ENCODE results near the gene SIRT6.

The SIRT6 gene

DNA sequence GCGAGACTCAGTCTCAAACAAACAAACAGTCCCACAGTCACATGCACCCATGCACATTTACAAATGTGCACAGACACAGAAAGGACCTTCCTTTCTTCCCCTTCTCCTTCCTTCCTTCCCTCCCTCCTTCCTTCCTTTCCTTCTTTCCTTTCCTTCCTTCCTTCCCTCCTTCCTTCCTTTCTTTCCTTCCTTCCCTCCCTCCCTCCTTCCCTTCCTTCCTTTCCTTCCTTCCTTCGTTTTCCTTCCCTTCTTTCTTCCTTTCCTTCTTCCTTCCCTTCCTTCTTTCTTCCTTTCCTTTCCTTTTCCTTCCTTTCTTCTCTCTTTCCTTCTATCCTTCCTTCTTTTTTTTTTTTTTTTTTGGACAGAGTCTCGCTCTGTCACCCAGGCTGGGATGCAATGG lies 30.8 kb upstream of the SIRT6 start:
- no peak overlapping the region for H3K27ac Mint-ChIP-seq
- no peaks in the 10 kb centered on the region for H3K27me3 Mint-ChIP-seq (ENCODE audit: low read depth)
- no peaks in the 10 kb centered on the region for H3K36me3 Mint-ChIP-seq (ENCODE audit: low read depth)
- H3K9me3 Mint-ChIP-seq, result no peaks in the 10 kb centered on the region
- H3K4me3 Mint-ChIP-seq, result no peak overlapping the region
- H3K4me1 Mint-ChIP-seq (ENCODE audit: low read depth), result no peaks in the 10 kb centered on the region

DNA sequence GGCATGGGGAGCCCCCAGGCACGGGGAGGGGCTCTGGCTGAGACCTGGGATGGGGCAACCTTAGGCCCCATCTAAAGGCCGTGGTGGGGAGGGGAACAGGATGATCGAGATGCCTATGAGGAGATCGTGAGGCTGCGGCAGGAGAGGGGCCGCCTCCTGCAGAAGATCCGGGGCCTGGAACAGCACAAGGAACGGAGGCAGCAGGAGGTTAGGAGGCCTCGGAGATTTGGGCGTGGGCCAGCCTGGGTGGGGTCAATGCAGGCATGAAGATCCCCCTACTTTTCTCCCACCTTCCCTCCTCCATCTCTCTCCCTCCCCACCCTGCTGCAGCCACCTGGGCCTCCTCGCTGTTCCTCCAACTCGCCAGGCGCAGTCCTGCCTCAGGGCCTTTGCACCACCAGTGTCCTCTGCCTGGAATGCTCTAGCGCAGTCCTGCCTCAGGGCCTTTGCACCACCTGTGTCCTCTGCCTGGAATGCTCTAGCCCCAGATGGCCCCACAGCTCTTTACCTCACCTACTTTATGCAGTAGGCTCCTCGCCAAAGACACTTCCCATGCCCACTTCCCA lies 27.9 kb upstream of the SIRT6 start:
- no peaks in the 10 kb centered on the region for H3K4me1 Mint-ChIP-seq (ENCODE audit: low read depth)
- no peaks in the 10 kb centered on the region for H3K36me3 Mint-ChIP-seq (ENCODE audit: low read depth)
- H3K27me3 Mint-ChIP-seq (ENCODE audit: low read depth), result no peaks in the 10 kb centered on the region
- no peaks in the 10 kb centered on the region for H3K9me3 Mint-ChIP-seq
- H3K4me3 Mint-ChIP-seq, result no peak overlapping the region
- no peak overlapping the region for H3K27ac Mint-ChIP-seq

DNA sequence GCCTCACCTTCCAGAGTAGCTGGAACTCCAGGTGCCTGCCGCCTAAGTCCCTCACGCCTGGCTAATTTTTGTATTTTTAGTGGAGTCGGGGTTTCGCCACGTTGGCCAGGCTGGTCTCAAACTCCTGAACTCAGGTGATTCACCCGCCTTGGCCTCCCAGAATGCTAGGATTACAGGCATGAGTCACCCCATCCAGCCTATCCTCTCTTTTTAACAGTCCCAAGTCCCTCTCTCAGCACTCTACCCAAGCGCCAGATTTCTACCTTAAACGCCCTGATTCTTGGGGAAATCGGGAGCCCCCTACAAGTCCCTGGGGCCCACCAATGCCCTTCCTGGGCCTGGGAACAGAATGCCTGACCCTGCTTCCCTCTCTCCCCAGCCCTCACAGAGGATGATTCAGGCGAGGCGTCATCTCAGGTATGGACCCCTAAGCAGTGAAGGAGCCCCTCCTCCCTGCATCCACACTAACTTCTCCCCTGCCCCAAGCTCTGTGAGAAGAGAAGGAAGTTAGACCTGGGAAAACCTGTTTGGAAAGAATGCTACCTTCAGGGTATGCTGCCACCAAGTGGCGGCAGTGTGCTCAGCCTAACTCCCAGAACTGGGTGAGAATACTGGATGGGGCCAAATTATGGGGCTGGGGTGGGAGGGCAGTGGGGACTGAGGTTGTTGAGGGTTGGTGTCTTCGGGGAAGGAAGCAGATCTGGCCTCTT lies 26.2 kb upstream of the SIRT6 start:
- Mint-ChIP-seq H3K36me3 (ENCODE audit: low read depth) (no peaks in the 10 kb centered on the region), H3K27ac (no peak overlapping the region), H3K4me3 (no peak overlapping the region), H3K9me3 (no peaks in the 10 kb centered on the region), H3K27me3 (ENCODE audit: low read depth) (no peaks in the 10 kb centered on the region), H3K4me1 (ENCODE audit: low read depth) (no peaks in the 10 kb centered on the region)

DNA sequence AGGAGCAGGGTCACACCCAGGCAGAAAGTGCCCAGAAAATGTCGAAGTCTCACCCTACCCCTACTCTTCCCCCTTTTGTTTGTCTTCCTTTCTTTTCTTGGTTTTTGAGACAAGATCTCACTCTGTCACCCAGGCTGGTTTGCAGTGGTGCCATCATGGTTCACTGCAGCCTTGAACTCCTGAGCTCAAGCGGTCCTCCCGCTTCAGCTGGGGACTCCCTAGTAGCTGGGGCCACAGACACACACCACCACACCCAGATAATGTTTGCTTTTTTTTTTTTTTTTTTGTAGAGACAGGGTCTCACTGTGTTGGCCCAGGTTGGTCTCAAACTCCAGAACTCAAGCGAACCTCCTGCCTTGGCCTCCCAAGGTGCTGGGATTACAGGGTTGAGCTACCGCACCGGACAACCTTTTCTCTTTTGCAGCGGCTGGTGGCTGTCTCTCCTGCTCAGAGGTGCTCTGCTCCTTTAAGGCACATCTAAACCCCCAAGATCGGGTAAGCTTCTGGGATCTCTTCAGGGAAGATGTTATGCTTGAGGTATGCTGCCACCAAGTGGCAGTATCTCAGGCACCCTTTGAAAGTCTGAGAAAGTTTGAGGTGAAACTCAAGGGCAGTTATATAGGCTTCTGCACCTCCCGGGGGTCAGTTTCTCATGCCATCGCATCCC lies 24.6 kb upstream of the SIRT6 start:
- Mint-ChIP-seq H3K4me3 (no peak overlapping the region), H3K9me3 (no peaks in the 10 kb centered on the region), H3K27me3 (ENCODE audit: low read depth) (no peaks in the 10 kb centered on the region), H3K36me3 (ENCODE audit: low read depth) (no peaks in the 10 kb centered on the region), H3K4me1 (ENCODE audit: low read depth) (no peaks in the 10 kb centered on the region), H3K27ac (no peak overlapping the region)

DNA sequence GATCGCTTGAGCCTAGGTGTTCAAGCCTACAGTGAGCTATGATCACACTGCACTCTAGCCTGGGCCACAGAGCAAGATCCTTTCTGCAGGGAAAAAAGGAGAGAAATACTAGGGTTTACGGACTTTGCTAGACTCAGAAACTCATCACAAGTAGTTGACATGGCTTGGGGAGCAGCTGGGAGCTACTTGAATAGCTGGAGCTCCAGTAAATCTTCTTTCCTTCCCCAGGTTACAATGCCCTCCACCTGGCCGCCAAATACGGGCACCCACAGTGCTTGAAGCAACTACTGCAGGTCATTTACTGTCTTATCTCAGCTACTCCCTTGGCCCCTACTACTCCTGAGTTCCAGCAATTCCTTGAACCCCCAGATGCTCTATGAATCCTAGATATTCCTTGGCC lies 19.4 kb upstream of the SIRT6 start:
- Mint-ChIP-seq H3K27me3 (ENCODE audit: low read depth) (peaks cover 29% of the 10 kb centered on the region), H3K4me1 (ENCODE audit: low read depth) (peaks cover 2% of the 10 kb centered on the region), H3K36me3 (ENCODE audit: low read depth) (peaks cover 7% of the 10 kb centered on the region), H3K9me3 (peaks cover 10% of the 10 kb centered on the region), H3K4me3 (no peak overlapping the region), H3K27ac (no peak overlapping the region)

DNA sequence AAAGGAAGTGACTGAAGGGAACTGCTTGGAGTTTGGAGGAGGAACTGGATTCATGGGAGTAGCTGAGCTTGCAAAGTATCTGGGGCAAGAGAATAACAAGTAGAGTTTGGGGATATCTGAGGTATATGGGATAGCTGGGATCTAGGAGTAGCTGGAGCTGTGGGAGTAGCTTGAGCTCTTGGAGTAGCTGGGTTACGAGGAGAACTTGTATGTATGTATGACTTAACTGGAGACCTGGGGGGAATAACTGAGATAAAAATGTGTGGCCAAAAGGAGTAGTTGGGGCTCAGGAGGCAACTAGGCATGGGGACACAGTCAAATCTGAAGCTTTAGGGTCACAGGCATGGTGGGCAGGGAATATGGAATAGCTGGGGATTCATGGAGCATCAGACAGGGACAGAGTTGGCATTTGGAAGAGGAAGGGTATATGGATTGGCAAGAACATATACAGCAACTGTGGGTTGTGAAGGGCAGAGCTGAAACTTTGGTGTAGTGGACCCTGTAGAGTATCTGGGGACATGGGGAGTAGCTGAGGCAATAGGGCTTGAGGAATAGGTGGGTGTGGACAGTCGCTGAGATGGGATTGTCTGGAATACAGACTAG lies 18.7 kb upstream of the SIRT6 start:
- H3K27ac Mint-ChIP-seq, result no peak overlapping the region
- H3K9me3 Mint-ChIP-seq, result peaks cover 11% of the 10 kb centered on the region
- H3K4me1 Mint-ChIP-seq (ENCODE audit: low read depth), result peaks cover 2% of the 10 kb centered on the region
- no peak overlapping the region for H3K4me3 Mint-ChIP-seq
- peaks cover 30% of the 10 kb centered on the region for H3K27me3 Mint-ChIP-seq (ENCODE audit: low read depth)
- H3K36me3 Mint-ChIP-seq (ENCODE audit: low read depth), result peaks cover 7% of the 10 kb centered on the region

DNA sequence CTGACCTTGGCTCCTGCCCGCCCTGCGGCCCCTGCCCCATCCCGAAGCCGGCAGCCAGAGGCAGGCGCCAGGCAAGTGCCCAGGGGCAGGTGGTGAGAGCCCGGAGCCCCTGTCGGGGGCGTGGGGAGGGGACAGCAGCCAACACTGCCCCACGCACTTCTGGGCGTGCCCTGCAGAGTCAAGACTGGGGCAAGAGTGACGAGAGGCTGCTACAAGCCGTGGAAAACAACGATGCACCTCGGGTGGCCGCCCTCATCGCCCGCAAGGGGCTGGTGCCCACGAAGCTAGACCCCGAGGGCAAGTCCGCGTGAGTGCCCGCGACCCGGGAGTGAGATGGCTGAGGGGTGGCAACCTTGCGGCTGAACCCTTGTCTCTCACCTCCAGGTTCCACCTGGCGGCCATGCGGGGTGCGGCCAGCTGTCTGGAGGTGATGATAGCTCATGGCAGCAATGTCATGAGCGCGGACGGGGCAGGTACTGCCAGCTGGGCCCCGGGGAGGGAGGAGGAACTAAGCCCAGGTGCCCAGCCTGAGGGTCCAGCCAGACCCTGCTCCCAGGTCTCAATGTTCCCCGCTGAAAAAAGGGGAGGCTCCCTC lies 17.4 kb upstream of the SIRT6 start:
- no peak overlapping the region for H3K27ac Mint-ChIP-seq
- peaks cover 7% of the 10 kb centered on the region for H3K36me3 Mint-ChIP-seq (ENCODE audit: low read depth)
- H3K4me1 Mint-ChIP-seq (ENCODE audit: low read depth), result peaks cover 2% of the 10 kb centered on the region
- H3K27me3 Mint-ChIP-seq (ENCODE audit: low read depth), result peaks cover 30% of the 10 kb centered on the region
- peaks cover 11% of the 10 kb centered on the region for H3K9me3 Mint-ChIP-seq
- H3K4me3 Mint-ChIP-seq, result no peak overlapping the region

DNA sequence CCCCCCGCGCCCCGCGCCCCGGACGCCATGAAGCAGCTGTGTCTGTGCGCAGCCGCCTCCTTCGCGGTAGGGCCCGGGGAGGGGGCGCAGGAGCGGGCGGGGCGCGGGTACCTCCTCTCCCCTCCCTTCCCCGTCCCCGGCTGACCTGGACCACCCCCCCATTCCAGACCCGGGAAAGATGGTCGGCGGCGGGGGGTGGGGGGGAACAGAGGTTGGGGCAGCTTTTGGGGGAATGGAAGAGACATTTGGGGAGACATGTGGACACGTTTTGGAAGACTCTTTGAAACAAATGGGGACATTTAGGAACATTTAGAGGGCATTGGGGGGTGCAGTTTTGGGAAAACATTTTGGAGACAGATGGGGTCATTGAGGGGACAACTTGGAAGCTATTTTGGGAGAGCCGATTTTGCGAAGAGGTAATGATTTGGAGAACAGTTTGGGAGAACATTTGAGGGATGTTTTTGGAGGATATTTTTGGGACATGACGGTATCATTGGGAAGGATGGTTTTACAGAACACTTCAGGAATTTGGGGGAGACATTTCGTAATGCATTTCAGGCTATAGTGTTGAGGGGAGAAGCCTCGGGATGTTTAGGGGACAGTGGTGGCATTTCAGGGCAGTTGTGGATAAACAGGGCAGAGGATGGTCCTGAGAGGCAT lies 16.2 kb upstream of the SIRT6 start:
- peaks cover 7% of the 10 kb centered on the region for H3K36me3 Mint-ChIP-seq (ENCODE audit: low read depth)
- peaks cover 36% of the 10 kb centered on the region for H3K27me3 Mint-ChIP-seq (ENCODE audit: low read depth)
- H3K4me1 Mint-ChIP-seq (ENCODE audit: low read depth), result peaks cover 2% of the 10 kb centered on the region
- no peak overlapping the region for H3K4me3 Mint-ChIP-seq
- H3K9me3 Mint-ChIP-seq, result peaks cover 11% of the 10 kb centered on the region
- H3K27ac Mint-ChIP-seq, result peak overlapping the region; percentile 28

DNA sequence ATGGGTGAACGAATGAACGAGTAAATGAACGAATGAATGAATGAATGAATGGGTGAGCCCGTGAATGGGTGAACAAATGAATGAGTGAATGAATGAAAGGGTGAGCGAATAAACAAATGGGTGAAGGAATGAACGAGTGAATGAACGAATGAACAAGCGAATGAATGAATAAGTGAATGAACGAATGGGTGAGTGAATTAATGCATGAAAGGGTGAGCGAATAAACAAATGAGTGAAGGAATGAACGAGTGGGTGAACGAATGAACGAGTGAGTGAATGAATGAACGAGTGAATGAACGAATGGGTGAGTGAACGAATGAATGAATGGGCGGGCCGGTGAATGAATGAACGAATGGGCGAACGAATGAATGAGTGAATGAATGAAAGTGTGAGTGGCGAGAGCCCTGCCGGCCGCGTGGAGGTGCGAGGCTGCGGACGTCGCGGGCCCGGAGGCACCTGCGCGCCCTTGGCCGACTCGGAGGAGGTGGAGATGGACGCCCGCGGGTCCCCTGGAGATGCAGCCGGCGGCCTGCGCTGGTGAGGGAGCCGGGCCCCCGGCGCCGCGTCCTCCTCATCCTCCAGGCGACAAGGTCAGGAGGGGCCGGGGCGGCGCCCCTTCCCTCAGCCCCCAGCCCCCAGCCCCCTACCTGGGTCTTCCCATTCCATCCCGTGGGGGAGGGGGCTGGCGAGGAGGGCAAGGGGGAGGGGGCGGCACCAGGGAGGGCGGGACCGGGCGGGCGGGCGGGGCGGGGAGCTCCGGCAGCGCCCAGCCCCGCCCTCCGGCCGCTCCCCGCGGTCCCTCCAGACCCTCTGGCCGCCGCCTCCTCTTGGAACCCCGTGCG lies 15.5 kb upstream of the SIRT6 start:
- Mint-ChIP-seq H3K4me1 (ENCODE audit: low read depth) (peaks cover 2% of the 10 kb centered on the region), H3K27me3 (ENCODE audit: low read depth) (peaks cover 41% of the 10 kb centered on the region), H3K36me3 (ENCODE audit: low read depth) (peaks cover 7% of the 10 kb centered on the region), H3K27ac (peak overlapping the region; percentile 26), H3K9me3 (peaks cover 11% of the 10 kb centered on the region), H3K4me3 (no peak overlapping the region)

DNA sequence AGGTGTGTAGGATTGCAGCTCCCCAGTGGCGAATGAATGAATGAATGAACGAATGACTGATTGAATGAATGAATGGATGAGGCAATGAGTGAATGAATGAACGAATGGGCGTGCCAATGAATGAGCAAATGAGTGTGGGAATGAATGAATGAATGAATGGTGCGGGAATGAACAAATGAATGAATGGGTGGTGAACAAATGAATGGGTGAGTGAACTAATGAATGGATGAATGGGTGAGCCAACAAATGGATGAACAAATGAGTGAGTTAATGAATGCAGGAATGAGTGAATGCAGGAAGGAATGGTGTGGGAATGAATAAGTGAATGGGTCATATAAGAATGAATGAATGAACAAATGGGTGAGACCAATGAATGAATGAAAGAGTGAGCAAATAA lies 14.9 kb upstream of the SIRT6 start:
- H3K36me3 Mint-ChIP-seq (ENCODE audit: low read depth), result peaks cover 7% of the 10 kb centered on the region
- peaks cover 2% of the 10 kb centered on the region for H3K4me1 Mint-ChIP-seq (ENCODE audit: low read depth)
- H3K4me3 Mint-ChIP-seq, result peak overlapping the region; percentile 0
- H3K27me3 Mint-ChIP-seq (ENCODE audit: low read depth), result peaks cover 41% of the 10 kb centered on the region
- peaks cover 11% of the 10 kb centered on the region for H3K9me3 Mint-ChIP-seq
- peak overlapping the region; percentile 26 for H3K27ac Mint-ChIP-seq

DNA sequence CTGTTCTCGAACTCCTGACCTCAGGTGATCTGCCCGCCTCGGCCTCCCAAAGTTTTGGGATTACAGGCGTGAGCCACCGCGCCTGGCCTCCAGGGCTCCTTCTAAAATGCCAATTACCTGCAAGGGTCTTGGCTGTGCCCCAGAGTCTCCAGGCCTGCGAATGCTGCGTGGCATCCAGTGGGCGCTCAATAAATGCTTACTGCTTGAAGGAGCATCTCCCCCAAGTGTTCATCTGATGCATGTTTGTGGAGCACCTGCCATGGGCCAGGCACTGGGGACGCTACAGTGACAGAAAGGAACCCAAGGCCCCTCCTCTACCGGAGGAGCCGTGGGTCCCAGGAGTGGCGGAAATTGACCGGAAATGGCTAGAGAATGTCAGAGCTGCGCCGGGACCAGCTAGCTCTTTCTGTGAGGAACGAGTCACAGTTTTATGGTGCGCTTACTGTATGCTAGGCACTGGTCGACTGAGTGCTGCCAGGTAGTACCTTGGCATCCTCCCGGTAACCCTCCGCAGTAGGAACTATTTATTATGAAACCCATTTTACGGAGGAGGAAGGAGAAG lies 14.3 kb upstream of the SIRT6 start:
- H3K27ac Mint-ChIP-seq, result no peak overlapping the region
- H3K4me3 Mint-ChIP-seq, result no peak overlapping the region
- peaks cover 41% of the 10 kb centered on the region for H3K27me3 Mint-ChIP-seq (ENCODE audit: low read depth)
- H3K4me1 Mint-ChIP-seq (ENCODE audit: low read depth), result peaks cover 2% of the 10 kb centered on the region
- peaks cover 7% of the 10 kb centered on the region for H3K36me3 Mint-ChIP-seq (ENCODE audit: low read depth)
- H3K9me3 Mint-ChIP-seq, result peaks cover 11% of the 10 kb centered on the region

DNA sequence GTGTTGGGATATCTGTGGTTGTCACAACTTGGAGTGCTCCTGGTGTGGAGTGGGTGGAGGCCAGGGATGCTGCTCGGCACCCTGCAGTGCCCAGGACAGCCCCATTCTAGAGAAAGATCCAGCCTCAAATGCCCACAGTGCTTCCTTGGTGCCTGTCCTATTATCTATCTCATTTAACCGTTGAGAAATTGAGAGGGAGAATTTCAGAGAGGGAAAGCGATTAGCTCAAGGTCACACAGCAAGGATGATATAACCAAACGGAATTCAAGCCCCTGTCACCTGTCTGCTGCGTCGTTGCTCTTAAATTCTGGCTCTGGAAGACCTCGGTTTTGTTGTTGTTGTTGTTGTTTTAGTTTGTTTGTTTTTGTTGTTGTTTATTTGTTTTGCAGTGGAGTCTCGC lies 13.6 kb upstream of the SIRT6 start:
- Mint-ChIP-seq H3K36me3 (ENCODE audit: low read depth) (peaks cover 7% of the 10 kb centered on the region), H3K4me3 (no peak overlapping the region), H3K4me1 (ENCODE audit: low read depth) (peaks cover 2% of the 10 kb centered on the region), H3K27ac (no peak overlapping the region), H3K9me3 (peaks cover 11% of the 10 kb centered on the region), H3K27me3 (ENCODE audit: low read depth) (peaks cover 40% of the 10 kb centered on the region)

DNA sequence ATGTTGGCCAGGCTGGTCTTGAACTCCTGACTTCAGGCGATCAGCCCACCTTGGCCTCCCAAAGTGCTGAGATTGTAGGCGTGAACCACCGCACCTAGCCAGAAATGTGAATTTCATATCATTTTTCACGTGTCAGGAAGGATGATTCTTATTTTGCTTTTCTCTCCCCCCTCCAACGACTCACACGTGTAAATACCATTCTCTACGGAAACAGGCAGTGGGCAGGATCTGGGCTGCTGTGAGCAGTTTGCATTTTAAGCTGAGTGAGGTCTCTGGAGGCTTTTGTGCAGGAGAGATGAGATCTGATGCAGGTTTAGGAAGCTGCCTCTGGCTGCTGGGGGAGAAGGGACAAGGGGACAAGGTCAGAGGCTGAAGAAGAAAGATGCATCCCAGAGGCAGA lies 12.0 kb upstream of the SIRT6 start:
- H3K27ac Mint-ChIP-seq, result no peak overlapping the region
- H3K4me1 Mint-ChIP-seq (ENCODE audit: low read depth), result peaks cover 2% of the 10 kb centered on the region
- peaks cover 31% of the 10 kb centered on the region for H3K27me3 Mint-ChIP-seq (ENCODE audit: low read depth)

More for the DNA sequence above, 12.0 kb upstream of the SIRT6 start:
- Mint-ChIP-seq H3K9me3 (peaks cover 11% of the 10 kb centered on the region), H3K4me3 (no peak overlapping the region), H3K36me3 (ENCODE audit: low read depth) (peaks cover 7% of the 10 kb centered on the region)
